ENCODE results near the gene OBP2A. TPM values are rescaled to one million over a fixed set of nuclear protein-coding genes. Genes with fewer than 3 reads are reported as not detected.

The OBP2A gene
- total RNA-seq, 1 donor from 2014 or later = not detected

DNA sequence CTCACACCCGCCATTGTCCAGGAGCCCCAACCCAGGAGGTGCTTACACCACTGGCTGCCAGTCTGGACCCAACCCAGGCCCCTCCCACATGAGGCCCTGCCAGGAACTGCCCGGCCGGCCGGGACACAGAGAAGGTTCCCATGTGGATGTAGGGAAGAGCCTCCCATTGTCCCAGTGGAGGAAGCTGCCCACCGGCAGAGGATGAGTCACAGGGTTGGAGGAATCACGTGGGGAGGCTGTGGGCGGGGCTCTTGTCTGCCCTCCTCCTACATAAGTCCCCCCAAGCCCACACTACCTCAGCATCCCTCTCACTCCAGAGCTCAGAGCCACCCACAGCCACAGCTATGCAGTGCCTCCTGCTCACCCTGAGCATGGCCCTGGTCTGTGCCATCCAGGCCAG is 41.7 kb downstream of the OBP2A start:
- no peaks in the 10 kb centered on the region for H3K36me3 ChIP-seq
- TF ChIP-seq, protein P1, sequence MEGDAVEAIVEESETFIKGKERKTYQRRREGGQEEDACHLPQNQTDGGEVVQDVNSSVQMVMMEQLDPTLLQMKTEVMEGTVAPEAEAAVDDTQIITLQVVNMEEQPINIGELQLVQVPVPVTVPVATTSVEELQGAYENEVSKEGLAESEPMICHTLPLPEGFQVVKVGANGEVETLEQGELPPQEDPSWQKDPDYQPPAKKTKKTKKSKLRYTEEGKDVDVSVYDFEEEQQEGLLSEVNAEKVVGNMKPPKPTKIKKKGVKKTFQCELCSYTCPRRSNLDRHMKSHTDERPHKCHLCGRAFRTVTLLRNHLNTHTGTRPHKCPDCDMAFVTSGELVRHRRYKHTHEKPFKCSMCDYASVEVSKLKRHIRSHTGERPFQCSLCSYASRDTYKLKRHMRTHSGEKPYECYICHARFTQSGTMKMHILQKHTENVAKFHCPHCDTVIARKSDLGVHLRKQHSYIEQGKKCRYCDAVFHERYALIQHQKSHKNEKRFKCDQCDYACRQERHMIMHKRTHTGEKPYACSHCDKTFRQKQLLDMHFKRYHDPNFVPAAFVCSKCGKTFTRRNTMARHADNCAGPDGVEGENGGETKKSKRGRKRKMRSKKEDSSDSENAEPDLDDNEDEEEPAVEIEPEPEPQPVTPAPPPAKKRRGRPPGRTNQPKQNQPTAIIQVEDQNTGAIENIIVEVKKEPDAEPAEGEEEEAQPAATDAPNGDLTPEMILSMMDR (IDR thresholded peaks at IDR 0.05; ENCODE audit: borderline replicate concordance) = no peak
- intact Hi-C loops (cut with micrococcal nuclease) = no loop called here
- no peak overlapping the region for H3K27ac ChIP-seq (replicated peaks)
- DNase-seq = no peak
- no peaks in the 10 kb centered on the region for H3K9me3 ChIP-seq (replicated peaks)
- no peaks in the 10 kb centered on the region for H3K4me1 ChIP-seq
- no peak overlapping the region for H3K4me3 ChIP-seq
- peaks cover 63% of the 10 kb centered on the region for H3K27me3 ChIP-seq (ENCODE audit: low read depth)

DNA sequence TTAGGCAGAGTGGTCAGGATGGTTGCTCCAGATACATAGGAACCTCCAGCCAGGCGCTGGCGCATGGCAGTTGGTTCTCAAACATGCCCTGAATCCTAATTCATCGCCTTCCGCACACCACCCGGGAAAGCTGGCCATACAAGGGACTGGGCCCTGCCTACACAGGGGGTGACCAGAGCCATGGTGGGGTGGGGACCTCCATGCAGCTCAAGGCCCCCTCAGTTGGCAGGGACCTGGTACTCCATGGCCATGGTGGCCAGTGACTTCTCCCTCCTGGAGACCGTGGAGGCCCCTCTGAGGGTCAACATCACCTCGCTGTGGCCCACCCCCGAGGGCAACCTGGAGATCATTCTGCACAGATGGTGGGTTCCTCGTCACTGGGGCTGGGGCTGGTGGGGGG is 42.4 kb downstream of the OBP2A start:
- TF ChIP-seq, protein P1 (IDR thresholded peaks at IDR 0.05; ENCODE audit: borderline replicate concordance) = no peak
- H3K27me3 ChIP-seq (ENCODE audit: low read depth) = peaks cover 56% of the 10 kb centered on the region
- no peak for DNase-seq

DNA sequence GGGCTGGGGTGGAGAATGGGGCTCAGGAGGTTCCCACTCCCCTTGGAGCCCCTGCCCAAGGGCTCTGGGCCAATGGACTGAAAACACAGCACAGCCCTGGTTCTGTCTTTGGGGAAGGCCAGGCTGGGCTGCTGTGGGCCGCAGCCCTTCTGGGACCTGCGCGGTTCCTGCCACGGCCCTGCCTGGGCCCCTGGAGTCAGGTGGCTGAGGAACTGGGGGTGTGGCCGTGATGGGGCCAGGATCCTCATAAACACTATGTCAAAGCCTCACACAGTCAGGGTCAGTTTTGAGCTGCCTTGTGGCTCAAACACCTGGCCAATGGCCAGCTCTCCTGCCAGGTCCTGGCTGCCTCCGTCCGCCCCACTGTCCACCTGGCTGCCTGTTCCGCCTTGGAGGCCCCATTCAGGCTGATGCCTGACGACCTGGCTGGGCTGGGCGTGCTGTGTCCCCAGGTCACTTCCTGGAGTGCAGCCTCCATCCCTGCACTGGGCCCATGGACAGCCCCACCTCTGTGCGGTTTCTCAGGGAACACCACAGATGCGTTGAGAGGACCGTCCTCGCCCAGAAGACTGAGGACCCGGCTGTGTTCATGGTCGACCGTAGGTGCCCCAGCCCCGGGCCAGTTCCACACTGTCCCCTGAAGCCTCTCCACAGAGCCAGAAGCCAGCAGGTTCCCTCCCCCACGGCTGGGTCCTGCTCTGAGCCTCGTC is 43.1 kb downstream of the OBP2A start:
- H3K4me3 ChIP-seq = no peak overlapping the region
- no peaks in the 10 kb centered on the region for H3K36me3 ChIP-seq
- intact Hi-C loops (cut with micrococcal nuclease) = no loop called here
- TF ChIP-seq, protein P1 (IDR thresholded peaks at IDR 0.05; ENCODE audit: borderline replicate concordance) = no peak
- H3K27me3 ChIP-seq (ENCODE audit: low read depth) = peaks cover 50% of the 10 kb centered on the region
- no peaks in the 10 kb centered on the region for H3K4me1 ChIP-seq
- DNase-seq = no peak
- H3K9me3 ChIP-seq (replicated peaks) = no peaks in the 10 kb centered on the region
- H3K27ac ChIP-seq (replicated peaks) = no peak overlapping the region

More for the DNA sequence above, 42.4 kb downstream of the OBP2A start:
- Histone ChIP-seq H3K4me3 (no peak overlapping the region), H3K27ac (replicated peaks) (no peak overlapping the region), H3K36me3 (no peaks in the 10 kb centered on the region), H3K9me3 (replicated peaks) (no peaks in the 10 kb centered on the region), H3K4me1 (no peaks in the 10 kb centered on the region)
- intact Hi-C loops (cut with micrococcal nuclease) = no loop called here

DNA sequence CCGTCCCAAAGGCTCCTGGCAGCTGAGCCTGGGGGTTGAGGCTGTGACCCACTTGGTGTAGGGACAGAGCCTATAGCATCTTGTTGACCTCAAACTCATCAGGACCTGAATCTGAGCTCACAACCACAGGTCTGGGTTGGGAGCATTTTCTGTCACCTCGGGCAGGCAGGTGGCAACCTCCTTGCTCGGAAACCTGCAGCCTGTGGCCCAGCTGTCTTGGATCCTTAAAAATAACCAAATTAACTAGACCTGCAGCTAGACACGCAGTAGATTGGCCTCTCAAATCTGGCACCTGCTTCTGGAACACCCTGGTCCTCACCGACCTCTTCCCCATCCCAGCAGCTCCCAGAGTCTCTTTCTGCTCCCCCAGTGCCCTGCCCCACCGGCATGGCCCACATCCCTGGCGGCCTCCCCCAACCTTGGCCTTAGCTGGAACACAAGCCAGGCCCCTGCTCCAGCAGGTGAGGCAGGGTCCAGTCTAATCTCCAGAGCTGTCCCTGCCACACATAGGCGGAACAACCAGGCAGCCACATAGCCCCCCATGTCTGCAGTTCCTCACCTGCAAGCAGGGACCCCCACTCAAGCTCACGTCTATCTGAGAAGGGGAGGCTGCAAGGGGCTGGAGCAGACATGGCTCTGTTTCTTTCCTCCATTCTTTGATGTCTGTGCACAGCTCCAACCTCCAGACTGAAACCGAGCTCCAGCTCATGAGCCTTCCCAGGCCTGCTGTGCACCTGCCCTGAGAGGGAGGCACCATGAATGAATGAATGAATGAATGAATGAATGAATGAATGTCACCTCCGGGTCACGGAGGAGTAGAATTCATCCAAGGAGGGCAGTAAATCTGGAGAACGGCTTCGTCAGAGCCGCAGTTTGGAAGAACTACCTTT is 43.9 kb downstream of the OBP2A start:
- H3K9me3 ChIP-seq (replicated peaks) = peaks cover 7% of the 10 kb centered on the region
- H3K36me3 ChIP-seq = no peaks in the 10 kb centered on the region
- H3K4me1 ChIP-seq = no peaks in the 10 kb centered on the region
- intact Hi-C loops (cut with micrococcal nuclease) = no loop called here
- TF ChIP-seq, protein P1 (IDR thresholded peaks at IDR 0.05; ENCODE audit: borderline replicate concordance) = no peak
- no peak for DNase-seq
- no peak overlapping the region for H3K27ac ChIP-seq (replicated peaks)
- peaks cover 50% of the 10 kb centered on the region for H3K27me3 ChIP-seq (ENCODE audit: low read depth)
- no peak overlapping the region for H3K4me3 ChIP-seq

DNA sequence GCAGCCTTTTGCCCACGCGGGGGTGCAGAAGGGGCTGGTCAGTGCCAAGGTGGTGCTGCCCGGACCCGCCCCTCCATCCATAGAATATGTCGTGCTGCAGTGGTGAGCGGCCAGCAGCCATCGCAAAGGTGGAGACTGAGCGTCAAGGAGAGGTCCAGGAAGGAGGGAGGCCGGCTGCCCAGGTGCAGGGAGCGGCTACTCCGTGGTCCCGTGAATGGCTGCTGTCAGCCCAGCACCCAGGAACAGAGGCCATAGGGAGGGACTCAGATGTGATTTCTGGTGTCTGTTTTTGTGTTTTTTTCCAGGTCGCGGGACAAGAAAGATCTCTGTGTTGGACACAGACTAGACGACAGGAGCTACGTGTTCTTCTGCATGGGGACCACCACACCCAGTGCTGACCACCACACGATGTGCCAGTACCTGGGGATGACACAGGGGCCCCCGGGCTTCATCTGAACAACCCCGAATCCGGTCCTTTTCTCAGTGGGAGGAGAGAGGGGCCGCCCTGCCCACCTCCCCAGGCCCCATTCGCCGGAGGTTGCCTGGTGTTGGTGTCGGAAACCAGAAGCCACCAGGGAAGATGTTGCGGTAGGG is 44.7 kb downstream of the OBP2A start:
- H3K9me3 ChIP-seq (replicated peaks) = peaks cover 15% of the 10 kb centered on the region
- no peak for DNase-seq
- intact Hi-C loops (cut with micrococcal nuclease) = no loop called here
- H3K36me3 ChIP-seq = no peaks in the 10 kb centered on the region
- no peaks in the 10 kb centered on the region for H3K4me1 ChIP-seq
- no peak overlapping the region for H3K4me3 ChIP-seq
- H3K27ac ChIP-seq (replicated peaks) = no peak overlapping the region
- TF ChIP-seq, protein P1 (IDR thresholded peaks at IDR 0.05; ENCODE audit: borderline replicate concordance) = no peak
- H3K27me3 ChIP-seq (ENCODE audit: low read depth) = peaks cover 49% of the 10 kb centered on the region
